Daoy (cell line): ENCODE data around the gene EEPD1. TPM values are rescaled to one million over a fixed set of nuclear protein-coding genes. Genes with fewer than 3 reads are reported as not detected.

Experiments
- DNase-seq: peaks from one replicate; pipeline ENCODE4 v3.0.0-alpha.2; 2015; ENCODE audit warnings: low read depth
- total RNA-seq: library from RNA; depleted of rRNA; stranded (reverse); fragments of >200 nt; shearing (Covaris generic); gene quantifications from 2 replicates; pipeline ENCODE4 v1.2.3, GENCODE V29; 2014

Gene EEPD1
- total RNA-seq, 1 experiment from 2014 or later = 10.7 TPM

DNA sequence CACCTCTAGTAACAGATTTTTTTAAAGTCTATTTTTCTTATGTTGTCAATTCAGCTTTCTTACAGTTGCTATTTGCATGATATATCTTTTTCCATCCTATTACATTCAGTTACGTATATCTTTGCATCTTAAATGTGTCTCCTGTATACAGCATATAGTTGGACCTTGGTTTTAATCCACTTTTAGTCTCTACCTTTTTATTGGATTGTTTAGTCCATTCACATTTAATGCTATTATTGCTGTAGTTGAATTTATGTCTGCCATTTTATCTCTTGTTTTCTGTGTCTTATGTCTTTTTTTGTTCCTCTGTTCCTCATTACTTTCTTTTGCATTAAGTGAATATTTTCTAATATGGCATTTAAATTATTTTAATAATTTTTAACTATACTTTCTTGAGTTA is 100.6 kb downstream of the EEPD1 start:
- DNase-seq = no peak

DNA sequence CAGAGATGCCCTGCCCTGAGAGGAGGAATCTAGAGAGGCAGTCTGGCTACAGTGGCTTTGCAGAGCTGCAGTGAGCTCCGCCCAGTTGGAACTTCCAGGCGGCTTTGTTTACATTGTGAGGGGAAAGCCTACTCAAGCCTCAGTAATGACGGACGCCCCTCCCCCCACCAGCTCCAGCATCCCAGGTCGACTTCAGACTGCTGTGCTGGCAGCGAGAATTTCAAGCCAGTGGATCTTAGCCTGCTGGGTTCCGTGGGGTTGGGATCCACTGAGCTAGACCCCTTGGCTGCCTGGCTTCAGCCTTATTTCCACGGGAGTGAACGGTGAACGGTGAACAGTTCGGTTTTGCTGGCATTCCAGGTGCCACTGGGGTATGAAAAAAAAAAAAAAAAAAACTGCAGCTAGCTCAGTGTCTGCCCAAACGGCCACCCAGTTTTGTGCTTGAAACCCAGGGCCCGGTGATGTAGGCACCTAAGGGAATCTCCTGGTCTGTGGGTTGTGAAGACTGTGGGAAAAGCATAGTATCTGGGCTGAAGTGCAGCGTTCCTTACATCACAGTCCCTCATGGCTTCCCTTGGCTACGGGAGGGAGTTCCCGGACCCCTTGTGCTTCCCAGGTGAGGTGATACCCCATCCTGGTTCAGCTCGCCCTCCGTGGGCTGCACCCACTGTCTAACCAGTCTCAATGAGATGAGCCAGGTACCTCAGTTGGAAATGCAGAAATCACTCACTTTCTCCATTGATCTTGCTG is 105.6 kb downstream of the EEPD1 start:
- peak; percentile 96 for DNase-seq

DNA sequence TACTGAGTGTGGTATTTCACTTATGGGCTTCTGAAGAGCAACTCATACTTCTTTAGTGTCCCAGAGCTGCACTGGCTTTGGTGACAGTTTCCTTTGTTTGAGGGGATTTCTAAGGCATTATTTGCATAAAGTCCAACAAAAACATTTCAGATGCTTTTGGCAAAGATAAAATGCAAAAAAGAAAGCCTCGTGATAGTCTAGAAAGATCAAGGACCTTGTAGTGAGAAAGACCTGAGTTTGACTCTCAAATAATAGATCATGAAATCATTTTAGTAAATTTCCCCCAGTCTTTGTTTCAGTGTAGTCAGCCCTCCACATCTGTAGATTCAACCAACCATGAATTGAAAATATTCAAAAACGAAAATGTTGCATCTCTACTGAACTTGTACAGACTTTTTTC is 107.4 kb downstream of the EEPD1 start:
- DNase-seq = no peak

DNA sequence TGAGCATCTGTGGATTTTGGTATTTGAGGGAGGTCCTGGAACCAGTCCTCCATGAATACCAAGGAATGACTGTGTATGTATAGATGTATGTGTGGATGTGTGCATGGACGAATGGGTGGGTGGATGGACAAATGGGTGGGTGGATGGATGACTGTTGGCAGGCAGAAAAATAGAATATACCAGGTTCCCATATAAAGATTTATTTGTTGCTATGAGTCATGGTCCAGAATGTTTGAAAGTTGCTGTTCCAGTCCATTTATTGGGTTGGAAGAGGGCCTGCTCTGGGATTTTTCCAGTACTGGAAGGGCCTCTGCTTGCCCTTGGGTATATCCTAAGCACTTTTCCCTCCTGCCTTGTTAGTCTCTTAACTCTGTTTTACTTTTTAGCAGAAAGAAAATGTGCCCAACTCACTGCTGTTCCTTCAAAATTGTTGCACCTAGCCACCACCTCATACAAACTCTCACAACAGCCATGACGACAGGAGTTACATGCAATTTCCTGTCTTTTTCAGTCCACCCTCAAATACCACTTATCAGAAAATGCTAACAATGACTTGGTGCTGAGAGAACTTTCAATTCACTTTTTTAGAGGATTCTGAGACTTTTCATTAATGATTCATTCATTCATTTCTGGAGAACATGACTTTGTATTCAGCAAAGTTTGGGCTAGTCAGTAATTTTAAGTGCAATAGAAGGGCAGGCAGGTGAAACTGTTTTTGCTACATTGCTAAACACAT is 108.1 kb downstream of the EEPD1 start:
- DNase-seq = no peak

DNA sequence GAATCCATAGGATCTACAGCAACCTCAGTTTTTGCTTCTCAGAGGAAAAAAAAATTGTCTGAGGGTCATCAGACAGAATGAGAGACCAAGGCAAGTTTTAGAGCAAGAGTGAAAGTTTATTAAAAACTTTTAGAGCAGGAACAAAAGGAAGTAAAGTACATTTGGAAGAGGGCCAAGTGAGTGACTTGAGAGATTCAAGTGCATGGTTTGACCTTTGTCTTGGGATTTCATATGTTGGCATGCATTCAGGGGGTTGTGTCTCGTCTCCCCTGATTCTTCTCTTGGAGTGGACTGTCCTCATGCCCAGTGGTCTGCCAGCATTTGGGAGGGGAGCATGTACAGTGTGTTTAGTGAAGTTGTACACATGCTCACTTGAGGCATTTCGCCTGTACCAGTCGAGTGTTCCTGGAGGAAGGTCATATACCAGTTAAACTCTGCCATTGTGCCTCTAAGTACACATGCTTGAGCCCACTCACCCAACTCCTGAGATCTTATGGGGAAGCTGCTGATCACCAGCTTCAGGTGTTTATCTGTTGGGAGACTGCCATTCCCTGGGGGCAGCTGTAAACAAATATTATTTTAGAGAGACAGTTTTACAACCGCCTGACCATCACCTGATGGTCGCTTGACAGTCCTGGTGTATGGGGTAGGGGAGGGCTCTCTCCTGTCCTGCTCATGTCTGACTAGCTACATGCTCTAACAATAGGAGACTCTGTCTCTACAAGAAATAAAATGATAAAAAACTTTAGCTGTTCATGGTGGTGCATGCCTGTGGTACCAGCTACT is 109.4 kb downstream of the EEPD1 start:
- no peak for DNase-seq

DNA sequence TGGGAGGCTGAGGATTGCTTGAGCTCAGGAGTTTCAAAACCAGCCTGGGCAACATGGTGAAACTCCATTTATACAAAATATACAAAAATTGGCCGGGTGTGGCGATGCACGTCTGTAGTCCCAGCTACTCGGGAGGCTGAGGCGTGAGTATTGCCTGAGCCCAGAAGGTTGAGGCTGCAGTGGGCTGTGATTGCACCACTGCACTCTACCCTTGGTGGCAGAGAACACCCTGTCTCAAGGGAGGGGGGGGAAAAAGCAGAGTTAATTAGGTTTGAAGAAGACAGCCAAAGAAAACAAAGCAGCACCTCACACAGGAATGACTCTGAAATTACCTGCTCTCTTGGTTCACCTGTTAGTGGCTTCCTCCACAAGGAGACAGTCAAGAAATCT is 110.0 kb downstream of the EEPD1 start:
- DNase-seq = no peak

DNA sequence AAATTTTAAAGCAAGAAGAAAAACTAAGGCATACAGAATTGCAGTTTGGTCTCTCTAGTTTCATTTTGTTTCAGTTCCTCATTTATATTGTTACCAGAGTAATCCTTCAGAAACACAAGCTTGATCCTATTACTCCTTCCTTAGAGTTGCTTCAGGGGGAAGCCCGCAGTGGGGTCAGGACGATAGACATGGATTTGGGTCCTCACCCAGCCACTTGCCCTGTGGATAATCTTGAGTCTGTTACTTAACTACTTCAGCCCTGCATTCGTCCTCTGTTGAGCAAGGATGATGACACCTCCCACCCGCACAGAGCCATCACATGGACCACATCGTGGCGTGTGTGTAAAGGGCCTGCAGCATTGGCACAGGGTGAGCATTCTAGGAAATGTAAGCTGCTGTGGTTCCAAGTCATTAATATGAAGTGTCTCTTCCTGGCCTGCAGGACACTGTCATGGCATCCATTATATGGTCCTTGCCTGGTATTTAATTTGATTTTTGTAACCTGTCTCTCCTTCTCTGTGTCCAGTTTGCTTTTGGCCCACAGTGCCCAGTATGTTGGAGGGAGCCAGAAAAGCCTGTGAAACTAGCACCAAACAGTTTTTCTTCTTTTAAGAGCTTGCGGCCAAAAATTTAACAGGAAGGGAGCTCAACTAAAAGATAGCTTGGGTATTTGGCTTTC is 111.2 kb downstream of the EEPD1 start:
- DNase-seq = no peak

DNA sequence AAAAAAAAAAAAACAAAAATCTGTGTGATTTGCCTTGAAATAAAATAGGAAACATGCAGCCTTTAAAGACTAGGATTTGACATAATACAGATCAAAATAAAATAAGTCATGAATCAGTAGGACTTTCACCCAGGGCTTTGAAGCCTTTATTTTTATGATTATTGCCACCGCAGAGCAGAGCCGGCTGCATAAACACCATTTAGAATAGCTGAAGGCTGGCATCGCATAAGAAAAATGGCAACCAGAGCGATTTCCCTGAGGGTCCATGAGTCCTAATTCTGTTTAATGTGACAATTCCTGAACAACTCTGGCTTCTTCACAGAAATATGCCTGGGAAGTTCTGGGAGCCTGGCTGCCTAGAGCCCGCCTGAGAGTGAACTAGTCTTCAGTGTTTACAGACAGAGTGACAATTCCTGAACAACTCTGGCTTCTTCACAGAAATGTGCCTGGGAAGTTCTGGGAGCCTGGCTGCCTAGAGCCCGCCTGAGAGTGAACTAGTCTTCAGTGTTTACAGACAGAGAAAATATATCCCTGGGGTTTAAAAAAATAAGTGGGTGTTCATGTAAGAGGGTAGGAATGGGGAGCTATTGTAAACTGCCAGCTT is 112.0 kb downstream of the EEPD1 start:
- no peak for DNase-seq

DNA sequence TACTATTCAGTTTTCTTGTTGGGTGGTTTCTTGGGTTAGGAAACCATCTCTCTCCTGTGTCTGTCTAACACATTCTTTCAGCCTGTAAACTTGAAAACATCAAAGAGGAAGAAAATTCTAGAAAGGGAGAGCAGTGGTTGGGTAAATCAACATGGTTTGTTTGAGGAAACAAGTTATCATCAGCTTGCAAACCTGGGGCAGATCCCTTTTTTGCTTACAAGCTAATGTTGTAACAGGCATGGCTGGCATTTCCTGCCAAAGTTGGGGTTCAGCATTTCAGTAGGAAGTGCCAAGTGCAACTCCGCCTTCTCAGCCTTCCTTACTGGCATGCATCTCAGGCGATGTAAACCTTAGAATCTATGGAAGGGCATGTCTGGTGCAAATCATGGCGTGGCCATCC is 112.6 kb downstream of the EEPD1 start:
- no peak for DNase-seq

DNA sequence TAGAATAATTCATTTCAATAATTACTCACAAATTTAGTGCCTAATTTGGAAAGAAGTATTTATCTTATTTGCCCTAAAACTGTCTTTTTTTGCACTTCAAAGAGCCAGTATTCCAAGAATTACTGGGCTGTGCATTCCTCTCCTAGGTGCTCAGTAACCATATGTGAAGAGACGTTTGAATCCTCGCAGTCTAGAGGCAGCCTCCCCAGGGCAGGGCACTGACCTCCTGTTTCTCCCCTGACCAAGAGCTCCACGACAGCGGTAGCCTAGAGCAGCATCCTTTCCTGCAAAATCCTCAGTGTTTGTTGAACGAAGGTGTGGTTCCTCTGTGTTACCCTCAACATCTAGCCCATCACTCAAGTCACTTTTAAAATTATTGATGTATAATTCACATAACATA is 113.1 kb downstream of the EEPD1 start:
- DNase-seq = no peak

DNA sequence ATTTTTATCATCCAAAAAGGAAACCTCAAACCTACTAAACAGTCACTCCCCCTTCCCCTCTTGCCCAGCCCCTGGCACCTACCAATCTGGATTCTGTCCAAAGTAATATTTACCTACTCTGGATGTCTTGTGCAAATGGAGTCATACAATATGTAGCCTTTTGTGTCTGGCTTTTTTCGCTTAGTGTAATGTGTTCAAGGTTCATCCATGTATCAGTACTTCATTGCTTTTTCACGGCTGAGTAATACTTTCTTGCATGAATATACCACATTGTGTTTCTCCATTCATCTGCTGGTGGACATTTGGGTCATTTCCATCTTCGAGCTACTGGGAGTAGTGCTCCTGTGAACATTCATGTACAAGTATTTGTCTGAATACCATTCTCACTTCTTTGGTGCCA is 113.6 kb downstream of the EEPD1 start:
- no peak for DNase-seq

DNA sequence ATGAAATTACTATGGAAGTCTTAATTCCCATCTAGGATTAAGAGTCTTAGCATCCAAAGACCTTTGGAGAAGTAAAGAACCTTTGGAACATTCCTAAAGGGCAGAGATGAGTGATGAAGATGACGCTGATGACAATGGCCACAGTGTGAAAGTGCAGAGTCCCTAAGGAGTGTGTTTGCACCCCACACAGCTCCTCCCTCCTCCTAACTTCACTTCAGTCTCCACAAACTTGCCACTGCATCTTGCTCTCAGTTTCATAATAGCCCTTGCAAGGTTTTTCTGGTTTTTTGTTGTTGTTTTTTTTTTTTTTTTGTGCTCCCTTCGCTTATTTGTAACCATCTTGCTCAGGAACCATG is 119.1 kb downstream of the EEPD1 start:
- DNase-seq = no peak

DNA sequence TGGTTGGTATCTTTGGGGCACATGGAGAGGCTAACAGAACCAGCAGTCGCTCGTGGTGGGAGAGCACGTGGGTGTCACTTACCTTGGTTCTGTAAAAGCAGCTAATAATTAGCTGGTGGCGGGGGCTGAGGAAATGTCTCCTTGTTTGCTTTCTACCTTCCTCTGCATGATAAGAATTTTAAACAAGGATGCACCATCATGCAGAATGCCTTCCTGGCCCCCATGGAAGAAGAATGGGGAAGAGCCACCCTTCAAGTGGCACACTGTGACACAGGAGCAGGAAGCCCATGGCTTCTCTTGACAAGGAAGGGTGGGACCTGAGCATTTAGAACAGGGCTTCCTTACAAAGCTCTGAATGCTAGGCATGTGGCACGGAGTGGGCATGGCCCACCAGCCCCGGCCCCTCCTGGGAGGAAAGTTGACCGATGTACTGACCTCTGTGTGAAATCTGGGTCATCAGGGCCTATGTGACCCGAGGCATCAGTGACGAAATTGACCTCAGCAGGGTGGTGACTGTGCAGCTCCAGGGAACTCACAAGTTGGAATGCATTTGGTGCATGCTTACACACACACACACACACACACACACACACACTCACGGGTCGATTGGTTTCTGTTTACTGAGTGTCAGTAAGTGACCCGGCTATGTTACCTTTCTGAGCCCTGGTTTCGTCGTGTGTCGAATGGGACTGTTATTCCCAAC is 119.7 kb downstream of the EEPD1 start:
- DNase-seq = no peak

DNA sequence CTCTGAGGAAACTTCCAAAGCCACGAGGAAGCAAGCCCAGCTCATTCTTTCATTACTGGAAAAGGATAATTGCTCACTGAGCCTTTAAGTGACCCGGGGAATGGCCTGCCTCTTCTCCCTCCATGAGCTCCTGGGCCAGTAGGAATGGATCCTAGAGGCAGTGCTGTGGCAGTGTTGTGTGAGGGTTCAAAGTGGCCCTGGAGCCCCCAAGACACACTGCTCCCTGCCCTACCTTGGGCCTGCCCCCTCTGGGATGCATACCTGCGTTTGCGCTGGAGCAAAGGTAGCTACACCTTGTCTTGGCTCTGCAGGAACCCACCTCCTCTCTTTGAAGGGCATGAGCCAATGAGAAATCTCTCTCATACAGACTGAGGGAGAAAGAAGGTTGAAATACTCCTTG is 120.8 kb downstream of the EEPD1 start:
- no peak for DNase-seq

DNA sequence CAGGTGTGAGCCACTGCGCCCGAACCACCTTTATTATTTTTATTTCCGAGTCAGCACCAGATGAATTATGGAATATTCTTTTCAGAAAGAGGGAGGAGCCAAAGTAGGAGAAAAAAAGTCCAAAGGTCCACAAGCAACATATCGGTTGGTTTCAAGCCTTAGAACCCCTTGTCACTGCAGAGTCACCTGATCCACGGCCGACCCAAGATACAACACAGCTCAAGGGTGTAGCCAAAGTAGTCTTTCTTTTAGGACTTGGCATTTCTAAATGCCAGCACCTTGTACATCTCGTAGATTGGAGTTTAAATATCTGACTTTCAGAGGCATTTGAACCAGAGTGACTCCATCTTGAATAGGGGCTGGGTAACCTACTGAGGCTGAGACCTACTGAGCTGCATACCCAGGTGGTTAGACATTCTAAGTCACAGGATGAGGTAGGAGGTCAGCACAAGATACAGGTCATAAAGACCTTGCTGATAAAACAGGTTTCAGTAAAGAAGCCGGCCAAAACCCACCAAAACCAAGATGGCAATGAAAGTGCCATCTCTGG is 122.8 kb downstream of the EEPD1 start:
- DNase-seq = no peak

DNA sequence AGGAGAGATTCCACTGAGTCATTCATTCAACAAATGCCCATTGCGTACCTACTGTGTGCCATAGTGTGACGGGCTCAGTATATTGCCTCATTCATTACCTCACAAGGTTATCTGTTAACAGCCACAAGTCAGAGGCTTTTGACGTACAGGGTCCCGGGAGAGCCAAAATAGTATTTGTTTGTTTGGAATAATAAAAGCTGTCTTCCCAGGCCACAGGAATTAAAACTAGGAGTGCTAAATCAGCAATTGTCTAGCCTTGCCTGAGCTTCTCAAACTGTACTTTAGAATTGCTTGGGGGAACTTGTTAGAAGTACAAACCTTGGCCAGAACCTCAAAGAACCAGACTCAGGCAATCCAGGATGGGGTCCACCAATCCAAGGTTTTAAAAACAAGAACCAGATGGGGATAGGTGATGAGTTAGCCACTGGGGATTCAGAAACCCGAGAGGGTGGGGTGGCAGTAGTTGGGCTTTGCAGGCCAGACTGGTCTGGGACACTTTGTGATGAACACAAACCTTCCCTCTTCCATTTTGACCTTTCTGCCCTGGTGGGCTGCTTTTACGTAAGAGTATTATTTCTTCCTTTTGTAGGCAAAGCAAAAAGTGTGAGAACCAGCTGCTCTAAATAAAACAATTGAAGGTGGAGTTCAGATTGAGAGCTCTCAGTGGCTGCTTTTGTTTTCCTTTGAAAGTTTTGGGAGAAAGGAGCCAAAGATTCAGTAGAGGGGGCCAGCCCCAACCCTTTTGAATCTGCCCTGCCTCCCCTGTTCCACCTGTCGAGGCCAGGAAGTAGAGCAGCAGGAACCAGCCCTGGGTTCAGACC is 123.6 kb downstream of the EEPD1 start:
- no peak for DNase-seq

DNA sequence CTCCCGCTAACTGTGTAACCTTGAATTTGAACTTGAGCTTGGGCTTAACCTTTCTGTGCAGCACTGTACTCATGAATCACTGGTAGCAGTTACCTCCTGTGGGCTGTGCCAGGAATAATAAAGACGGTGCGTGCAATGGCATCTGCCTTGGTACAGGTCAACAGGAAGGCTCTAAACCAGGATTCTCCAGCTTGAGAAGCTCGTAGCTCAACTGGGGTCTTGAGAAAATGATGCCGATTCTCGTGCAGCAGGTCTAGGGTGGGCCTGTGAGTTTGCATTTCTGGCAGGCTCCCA is 124.1 kb downstream of the EEPD1 start:
- DNase-seq = peak; percentile 67

DNA sequence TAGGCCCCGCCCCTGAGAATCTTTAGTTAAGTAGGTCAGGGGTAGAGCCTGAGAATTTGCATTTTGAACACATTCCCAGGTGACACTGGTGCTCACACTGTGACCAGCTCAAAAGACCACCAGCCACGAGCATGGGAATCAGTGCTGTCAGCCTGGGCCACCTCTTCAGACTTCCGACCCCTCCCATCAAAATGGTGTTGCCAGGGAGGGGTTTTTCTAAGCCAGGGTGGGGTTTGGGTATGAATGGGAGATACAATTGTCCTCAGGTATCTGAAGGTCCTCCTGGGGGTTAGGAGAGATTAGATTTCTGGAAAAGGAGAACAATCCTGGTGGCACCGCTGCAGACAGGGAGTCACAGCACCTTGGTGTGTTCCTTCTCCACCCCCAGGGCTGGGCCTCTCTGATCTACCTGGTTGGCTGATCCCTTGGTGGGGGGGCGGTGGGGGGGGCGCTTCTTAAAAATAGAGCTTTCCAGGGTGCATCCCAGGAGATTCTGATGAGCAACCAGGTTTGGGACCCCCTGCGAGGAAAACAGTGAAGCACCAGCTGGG is 125.1 kb downstream of the EEPD1 start:
- no peak for DNase-seq

DNA sequence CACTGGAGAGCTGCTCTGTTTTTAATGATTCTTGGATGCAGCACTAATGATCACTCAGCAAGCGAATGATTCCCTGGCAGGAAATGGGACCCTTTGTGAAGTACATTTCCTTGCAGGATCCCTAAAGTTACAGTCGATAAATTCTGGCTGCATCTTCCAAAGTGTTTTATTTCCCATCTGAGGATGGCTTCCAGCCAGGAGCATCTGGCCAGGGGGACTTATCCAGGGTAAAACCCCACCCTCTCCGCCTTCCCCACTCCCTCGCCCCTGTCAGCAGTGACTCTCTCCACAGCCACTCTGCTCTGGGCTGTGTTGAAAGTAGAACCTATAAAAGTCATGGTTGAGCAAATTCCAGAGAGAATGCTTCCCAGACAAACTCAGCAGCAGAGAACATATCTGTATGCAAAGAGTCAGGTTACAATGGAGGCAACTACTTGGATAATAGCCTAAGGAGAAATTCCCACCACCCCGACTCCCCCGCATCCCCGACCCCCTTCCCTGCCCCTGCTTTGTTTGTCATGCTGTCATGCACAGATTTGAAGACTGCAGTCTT is 125.6 kb downstream of the EEPD1 start:
- peak; percentile 60 for DNase-seq
